Measurements from ENCODE around the gene RAC2.

- no peak for TF ChIP-seq CTCF (IDR thresholded peaks at IDR 0.05)
- TF ChIP-seq POLR2AphosphoS5 (IDR thresholded peaks at IDR 0.05) = no peak
- TF ChIP-seq POLR2A (IDR thresholded peaks at IDR 0.05) = no peak
Measured at GRCh38 chr22:37244114-37244921, at the start of gene RAC2.
